Measurements from ENCODE around the gene ZNF724.
"Not testable (repeated sequence)": the region's sequence is repeated elsewhere in the genome, so short reads cannot be mapped to it uniquely, and the experiment has no call there.

The ZNF724 gene

DNA sequence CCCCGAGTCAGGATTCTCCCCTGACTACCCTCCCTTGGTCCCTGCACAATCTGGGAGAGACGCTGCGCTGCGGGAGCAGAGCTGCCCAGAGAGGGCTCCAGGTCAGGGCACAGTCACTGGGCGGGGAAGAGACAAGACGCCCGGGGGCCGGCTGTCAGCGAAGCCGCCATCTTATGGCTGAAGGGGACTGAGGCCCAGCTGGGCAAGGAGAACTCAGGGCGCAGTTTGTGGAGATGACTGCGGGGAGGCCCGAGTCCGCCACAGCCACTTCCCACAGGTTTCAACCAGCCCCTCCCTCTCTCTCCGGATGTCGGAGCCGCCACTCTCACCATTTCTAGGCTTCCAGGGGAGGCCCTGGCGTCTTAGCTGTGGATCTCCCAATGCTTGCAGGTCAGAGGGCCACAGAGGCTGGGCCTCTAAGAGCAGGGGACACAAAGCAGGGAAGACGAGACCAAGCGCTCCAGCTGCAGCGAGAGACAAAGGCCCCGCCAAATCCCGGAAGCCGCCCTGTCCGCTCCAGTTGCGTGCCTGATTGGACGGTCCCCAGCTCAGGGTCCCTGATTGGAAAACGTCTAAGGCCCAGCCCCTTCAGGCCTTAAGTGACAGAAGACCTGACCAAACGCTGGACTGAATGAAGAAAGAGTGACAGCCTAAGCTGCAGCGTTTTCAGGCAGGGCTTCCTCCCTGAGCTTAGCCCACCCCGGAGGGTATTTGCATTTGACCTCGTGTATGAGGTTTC, at the start of gene ZNF724:
Gene ZNF724 (minus strand): TSS at position 484 of the 739 bp plus-strand sequence. CDS start 152 bp downstream, at position 332.
- DNase-seq: peak; percentile 94

DNA sequence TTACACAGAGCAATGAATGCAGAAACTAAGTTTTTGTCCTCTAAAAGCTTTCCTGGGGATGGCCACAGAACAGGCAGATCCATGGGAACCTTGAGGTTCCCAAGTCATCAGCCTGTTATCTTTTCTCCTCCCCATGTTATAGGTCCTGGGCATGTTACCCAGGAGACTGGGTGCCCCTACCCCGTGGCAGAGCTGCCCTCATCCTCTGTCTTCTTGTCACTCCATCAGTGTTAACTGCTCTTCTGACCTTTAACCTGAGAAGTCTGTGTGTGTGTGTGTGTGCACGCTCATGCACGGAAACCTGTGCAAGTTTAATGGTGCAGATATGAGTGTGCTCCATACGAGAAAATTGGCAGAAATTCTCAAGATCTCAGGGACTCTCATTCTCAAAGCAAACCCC, 43.9 kb upstream of the ZNF724 start:
- DNase-seq: no peak

GRCh38 chr19:23289966-23290365, 39.8 kb upstream of the ZNF724 start:
- not testable (repeated sequence) for DNase-seq

DNA sequence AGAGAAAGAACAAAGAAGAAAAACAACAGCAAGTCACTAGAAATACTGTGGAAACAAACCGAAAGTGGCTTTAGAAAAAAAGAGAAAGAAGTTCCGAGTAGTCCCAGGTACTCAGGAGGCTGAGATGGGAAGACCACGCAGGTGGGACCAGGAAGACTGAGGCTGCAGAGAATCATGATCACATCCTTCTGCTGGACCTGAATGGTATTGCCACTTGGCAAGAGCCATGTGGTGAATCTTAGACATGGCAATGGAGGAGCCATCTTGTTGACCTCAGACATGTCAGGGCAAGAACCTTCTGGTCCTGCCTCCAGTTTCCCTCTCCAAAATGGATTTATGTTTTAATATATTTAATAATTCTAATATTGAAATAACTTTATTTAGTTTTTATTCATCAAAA, 37.4 kb upstream of the ZNF724 start:
- no peak for DNase-seq

DNA sequence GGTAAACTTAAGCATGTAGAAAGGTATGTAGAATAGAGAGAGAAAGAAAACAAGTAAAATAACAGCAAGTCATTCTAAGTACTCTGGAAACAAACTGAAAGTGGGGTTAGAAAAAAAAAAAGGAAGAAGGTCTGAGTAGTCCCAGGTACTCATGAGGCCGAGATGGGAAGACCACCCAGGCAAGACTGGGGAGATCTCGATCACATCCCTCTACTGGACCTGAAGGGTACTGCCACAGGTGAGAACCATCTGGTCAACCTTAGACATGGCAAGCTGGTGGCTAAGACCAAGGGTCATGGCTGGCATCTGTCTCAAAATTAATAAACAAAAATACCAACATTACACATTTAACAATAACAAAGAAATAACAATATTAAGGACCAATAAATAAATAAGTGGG, 36.3 kb upstream of the ZNF724 start:
- no peak for DNase-seq

DNA sequence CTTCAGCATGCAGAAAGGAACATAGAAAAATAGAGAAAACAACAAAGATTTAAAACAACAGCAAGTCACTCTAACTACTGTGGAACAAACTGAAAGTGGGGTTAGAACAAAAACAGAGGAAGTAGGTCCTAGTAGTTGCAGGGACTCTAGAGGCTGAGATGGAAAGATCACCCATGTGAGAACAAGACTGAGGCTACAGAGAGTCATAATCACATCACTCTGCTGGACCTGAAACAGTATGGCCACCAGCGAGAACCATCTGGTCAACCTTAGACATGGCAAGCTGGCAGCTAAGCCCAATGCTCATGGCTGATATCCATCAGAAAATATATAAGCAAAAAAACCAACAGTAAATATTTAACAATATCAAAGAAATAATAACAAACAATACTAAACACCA, 35.8 kb upstream of the ZNF724 start:
- no peak for DNase-seq

- DNase-seq: not testable (repeated sequence)
Observed at GRCh38 chr19:23285326-23285725, 35.1 kb upstream of the ZNF724 start.

GRCh38 chr19:23283925-23284324, 33.7 kb upstream of the ZNF724 start:
- peak; percentile 5 for DNase-seq

DNA sequence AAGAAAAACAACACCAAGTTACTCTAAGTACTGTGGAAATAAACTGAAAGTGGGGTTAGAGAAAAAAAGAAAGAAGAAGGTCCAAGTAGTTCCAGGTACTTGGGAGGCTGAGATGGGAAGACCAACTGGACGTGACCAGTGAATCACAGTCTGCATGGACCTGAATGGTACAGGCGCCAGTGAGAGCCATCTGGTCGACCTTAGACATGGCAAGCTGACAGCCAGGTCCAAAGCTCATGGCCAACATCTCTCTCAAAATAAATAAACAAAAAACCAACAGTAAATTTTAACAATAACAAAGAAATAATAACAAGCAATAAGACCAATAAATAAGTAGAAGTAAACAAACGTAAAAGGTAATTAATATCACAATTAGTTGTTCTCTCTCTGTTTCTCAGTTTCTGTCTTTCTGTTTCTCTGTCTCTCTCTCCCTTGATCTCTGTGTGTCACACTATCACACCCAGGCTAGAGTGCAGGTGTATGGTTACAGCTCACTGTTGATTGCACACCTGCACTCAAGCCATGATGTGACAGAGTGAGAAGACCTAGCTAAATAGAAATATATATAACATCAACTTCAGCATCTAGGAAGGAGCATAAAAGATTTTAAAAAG, 31.6 kb upstream of the ZNF724 start:
- no peak for DNase-seq

GRCh38 chr19:23278118-23278517, 27.9 kb upstream of the ZNF724 start:
- not testable (repeated sequence) for DNase-seq

GRCh38 chr19:23273590-23274412, 23.6 kb upstream of the ZNF724 start:
- DNase-seq: peak; percentile 90

DNA sequence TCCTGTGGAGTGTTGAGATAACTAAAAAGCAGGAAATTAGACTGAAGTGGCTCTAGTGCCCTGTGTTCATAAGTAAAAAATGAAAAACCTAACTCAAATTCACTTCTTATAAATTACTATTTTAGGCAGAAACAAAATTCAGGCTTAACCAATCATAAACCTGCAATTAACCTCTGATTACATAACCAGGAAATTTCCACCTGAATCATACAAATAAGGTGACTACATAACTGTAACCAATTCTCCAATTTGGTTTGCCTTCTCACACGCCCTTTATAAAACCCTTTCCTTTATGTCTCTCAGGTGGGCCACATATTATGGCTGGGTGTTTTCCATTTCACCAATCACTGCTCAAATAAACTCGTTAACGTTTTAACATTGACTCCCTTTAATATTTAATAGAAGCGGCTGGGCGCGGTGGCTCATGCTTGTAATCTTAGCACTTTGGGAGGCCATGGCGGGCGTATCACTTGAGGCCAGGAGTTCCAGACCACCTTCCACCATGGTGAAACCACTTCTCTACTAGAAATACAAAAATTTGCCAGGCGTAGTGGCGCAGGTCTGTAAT, 22.9 kb upstream of the ZNF724 start:
- DNase-seq: no peak

DNA sequence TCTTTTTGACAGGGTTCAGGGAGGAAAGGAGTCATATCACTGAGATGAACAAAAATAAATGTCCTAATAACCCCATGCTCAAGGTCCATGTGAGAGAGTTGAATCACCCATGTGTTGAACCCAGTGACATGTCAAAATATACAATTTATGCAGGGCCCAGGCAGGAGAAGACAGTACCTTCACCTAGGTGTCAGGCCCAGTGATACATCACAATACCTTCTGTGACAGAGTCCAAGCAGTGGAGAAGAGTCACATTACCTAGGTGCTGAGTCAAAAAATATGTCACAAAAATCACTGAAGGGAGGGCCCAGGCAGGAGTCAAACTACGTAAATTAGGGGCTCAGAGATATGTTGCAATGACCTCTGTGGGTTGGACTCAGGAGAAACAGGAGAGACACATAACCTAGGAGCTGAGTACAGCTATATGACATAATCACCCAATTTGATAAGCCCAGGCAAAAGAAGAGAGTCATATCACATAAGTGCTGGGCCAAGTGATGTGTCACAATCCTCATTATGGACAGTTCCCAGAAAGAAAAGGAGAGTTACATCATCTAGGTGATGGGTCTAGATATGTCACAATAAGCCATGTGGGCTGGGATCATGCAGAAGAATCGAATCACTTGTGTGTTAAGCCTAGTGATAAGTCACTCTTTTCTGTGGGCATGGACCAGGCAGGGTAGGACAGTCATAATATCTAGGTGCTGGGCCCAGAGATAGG, 13.8 kb upstream of the ZNF724 start:
- DNase-seq: no peak

DNA sequence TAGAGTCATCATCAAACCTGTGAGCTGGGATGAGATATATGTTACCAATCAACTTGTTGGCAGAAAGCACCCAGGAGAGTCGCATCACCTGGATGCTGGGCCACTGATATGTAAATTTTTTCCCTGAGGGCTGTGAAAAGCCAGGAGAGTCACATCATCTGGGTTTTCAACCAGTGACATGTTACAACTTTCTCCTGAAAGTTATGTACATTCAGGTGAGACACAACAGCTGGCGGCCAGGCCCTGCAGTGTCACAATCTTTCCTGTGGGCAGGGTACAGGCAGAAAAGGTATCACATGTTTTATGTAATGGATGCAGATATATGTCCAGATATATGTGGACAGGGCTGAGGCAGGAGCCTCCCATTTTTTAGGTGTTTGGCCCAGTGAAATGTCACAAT, 13.2 kb upstream of the ZNF724 start:
- DNase-seq: no peak

DNA sequence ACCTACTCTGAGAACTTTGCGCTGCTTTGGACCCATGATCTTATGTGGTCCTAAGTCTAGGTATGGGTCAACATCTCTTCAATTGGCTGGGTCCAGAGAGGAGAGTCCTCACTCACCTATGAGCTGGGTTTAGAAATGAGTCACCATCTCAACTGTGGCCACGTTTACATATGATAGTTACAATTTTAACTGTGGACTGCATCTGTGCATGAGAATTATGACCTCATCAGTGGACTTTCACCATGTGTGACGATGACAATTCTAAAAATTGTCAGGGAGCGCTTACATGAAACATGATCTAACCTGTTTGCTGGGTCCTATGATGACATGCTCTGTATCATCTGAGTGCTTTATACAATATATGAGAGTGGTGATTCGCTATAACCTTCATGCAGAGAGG, 12.7 kb upstream of the ZNF724 start:
- no peak for DNase-seq

DNA sequence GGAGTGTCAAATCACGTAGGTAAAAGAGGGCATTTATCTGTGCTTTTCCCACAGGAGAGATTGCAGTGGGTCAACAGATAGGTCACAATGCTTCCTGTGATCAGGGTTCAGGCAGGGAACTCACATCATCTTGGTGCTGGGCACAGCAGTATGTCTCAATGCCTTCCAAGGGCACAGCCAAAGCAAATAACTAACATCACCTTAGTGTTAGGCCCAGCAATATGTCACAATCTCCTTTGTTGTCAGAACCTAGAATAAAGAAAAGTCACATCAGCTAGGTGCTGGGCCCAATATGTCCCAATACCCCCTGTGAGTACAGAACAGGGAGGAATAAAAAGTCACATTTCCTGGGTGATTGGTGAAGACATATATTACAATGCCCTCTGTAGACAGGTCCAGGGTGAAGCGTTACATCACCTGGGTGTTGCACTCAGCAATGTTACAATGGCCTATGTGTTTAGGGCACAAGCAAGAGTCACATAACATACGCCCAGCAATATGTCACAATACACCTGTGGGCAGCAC, 11.4 kb upstream of the ZNF724 start:
- no peak for DNase-seq

GRCh38 chr19:23260956-23261355, 10.8 kb upstream of the ZNF724 start:
- DNase-seq: no peak

GRCh38 chr19:23259961-23260360, 9.8 kb upstream of the ZNF724 start:
- no peak for DNase-seq

DNA sequence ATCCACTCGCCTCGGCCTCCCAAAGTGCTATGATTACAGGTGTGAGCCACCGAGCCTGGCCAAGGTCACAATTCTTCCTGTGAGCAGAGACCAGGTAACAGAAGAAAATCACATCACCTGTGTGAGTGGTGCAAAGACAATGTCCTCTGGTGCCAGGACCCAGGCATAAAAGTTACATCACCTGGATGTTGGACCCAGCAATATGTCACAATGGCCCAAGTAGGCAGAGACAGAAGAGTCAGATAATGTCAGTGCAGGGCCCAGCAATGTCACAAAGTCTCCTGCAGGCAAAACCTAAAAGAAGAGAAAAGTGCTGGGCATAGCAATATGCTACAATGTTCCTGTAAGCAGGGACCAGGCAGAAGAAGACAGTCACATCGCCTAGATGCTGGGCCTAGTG, 5.5 kb upstream of the ZNF724 start:
- no peak for DNase-seq

- DNase-seq: no peak
Observed at GRCh38 chr19:23254141-23254910, 4.1 kb upstream of the ZNF724 start.

DNA sequence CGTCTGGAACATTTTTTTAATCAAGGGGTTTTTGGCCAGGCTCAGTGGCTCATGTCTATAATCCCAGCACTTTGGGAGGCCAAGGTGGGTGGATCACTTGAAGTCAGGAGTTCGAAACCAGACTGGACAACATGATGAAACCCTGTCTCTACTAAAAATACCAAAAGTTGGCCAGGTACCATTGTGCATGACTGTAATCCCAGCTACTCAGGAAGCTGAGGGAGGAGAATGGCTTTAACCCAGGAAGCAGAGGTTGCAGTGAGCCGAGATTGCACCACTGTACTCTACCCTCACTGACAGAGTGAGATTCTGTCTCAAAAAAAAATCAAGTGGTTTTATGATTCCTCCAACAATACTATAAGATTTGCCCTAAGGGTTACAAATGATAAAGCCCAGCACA, 3.1 kb upstream of the ZNF724 start:
- DNase-seq: not testable (repeated sequence)

DNA sequence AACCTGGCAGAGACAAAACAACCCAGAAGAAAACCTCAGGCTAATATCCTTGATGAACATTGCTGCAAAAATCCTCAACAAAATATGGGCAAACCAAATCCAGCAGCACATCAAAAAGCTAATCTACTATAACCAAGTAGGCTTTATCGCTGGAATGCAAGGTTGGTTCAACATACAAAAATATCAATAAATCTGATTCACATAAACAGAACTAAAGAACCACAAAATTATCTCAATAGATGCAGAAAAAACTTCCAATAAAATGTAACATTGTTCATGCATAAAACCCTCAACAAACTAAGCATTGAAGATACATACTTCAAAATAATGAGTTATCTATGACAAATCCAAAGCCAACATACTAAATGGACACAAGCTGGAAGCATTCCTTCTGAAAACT, 8.8 kb downstream of the ZNF724 start:
- DNase-seq: no peak
